Measurements from ENCODE around the gene SRM.
"Not testable (repeated sequence)": the region's sequence is repeated elsewhere in the genome, so short reads cannot be mapped to it uniquely, and the experiment has no call there.

The SRM gene

DNA sequence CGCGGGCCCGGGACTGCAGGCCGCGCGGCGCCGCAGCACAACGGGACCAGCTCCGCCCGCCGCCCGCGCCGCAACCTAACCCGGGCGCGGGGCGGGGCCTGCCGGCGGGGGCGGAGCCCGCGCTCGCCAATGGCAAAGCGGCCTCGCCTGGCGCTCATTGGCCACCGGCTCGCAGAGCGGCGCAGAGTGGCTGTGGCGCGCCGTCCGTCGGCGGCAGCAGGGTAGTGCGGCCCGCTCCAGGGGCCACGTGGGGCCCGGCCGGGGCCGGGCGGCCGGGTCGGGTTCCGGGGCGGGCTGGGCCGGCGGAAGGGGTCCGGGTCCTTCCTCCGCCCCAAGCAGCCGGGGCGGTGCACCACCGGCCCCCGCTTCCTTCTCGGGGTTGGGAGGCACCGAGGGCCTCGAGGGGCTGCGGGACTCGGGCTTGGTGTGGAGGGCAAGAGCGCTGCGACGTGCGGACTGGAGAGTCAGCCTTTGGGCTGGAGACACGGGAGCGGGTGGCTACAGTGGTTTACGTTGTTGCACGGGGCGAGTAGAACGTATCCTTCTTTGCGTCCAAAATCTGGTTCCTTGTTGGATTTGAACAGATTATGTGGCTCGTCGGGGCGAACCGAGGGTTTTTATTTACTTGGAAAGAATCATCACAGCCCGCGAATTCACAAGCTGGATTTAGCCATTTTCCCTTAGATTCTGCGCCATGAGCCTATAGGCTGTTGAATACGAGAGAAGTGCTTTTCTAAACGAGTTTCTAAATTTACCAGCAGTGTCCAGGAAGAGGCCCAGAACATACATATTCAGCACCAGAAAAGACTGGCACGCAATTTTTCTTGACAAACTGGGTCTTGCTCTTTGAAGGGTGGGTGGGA, at the start of gene SRM:
TSS of gene SRM (minus strand) at position 51 of the 863 bp plus-strand sequence. CDS start 75 bp downstream, outside the sequence.
- peak; percentile 67 for DNase-seq (ENCODE audit: low read depth)

DNA sequence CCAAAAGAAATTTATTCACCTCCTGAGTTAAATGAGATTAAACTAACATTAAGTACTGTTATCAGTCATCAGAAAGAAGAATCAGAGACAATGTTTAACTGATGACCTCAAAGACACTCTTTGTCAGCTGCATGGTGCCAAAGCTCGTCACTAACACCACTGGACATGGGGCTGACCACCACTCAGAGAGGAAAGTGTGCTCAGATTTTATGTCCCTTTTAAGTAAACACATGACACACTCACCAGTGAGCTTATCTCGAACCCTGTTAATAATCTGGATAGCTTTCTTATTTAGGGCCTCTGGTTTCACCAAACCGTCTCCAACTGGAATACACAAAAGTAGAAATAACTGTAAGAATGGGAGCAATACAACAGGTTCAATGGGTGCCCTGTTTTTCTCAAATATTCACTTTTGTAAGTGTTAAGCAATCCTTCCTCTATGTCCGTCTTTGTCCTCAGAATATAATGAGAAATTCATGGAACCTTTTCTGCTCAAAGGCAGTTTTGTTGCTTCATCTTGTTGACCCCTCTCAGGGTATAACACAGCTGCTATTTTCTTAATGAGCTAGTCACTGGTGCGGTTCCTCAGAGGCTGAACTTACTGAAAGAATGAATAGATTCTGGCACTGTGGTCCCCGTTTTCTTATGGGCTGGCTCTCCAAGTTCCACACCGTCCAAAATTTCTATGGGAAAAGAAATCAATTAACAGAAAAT, 49.4 kb upstream of the SRM start:
- no peak for DNase-seq (ENCODE audit: low read depth)

DNA sequence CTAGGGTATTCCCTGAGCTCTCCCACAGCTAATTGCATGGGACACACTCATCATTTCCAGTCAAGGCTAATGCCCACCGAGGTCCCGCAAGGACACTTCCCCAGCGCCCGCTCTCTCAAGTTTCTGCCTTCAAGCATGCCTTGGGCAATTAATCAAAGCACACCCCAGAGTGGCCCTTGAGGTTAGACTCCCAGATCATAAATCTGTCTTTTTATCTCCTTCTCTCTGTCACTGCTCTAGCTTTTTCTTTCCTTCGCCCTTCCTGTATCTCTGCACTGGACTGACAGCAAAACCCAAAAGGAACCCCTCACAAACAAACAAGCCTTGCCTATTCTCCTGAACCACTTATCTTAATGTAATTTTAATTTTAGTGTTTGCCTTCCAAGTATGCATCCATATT, 47.8 kb upstream of the SRM start:
- DNase-seq (ENCODE audit: low read depth), result no peak

DNA sequence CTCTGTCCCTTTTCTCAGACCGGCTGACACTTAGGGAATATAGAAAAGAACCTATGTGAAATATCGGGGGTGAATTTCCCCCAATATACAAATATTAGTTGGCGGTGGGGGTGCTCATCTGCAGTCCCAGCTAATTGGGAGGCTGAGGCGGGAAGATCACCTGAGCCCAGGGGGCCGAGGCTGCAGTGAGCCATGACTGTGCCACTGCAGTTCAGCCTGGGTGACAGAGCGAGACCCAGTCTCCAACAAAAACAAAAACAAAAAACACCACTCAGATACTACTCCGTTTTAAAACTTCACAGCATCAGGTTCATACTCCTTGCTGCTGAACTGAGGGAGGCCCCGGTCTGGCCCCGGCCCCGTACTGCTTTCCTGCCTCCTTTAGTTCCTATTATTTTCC, 45.8 kb upstream of the SRM start:
- no peak for DNase-seq (ENCODE audit: low read depth)

DNA sequence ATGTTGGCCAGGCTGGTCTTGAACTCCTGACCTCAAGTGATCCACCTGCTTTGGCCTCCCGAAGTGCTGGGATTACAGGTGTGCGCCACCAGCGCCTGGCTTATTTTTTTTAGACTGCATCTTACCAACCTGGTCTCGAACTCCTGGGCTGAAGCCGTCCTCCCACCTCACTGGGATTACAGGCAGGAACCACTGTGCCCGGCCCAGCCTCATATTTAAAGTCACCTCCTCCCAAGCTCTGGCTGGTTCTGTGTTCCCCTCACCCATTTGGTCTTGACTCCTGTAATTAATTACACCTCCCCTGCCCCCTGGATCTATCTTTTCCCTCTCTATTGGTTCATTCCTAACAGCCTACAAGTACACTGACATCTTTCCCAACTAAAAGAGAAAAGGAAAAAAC, 41.5 kb upstream of the SRM start:
- DNase-seq (ENCODE audit: low read depth), result no peak

DNA sequence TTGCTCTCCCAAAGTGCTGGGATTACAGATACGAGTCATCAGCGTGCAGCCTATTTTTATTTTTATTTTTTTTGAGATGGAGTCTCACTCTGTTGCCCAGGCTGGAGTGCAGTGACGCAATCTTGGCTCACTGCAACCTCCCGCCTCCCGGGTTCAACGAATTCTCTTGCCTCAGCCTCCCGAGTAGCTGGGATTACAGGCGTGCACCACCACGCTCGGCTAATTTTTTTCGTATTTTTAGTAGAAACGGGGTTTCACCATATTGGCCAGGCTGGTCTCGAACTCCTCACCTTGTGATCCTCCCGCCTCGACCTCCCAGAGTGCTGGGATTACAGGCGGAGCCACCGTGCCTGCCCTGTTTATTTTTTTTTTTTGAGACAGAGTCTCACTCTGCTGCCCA, 41.0 kb upstream of the SRM start:
- not testable (repeated sequence) for DNase-seq (ENCODE audit: low read depth)

DNA sequence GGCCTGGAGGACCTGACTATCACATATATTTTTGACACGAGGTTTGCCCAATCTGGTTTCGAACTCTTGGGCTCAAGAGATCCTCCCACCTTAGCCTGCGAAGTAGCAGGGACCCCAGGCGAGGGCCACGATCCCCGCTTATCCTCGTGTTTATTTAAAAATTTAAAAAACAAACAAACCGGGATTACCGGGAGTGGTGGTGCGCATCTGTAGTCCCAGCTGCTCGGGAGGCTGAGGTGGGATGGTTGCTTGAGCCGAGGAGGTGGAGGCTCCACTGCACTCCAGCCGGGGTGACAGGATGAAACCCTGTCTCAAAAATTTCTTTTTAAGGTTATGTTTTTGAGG, 40.3 kb upstream of the SRM start:
- DNase-seq (ENCODE audit: low read depth), result no peak

DNA sequence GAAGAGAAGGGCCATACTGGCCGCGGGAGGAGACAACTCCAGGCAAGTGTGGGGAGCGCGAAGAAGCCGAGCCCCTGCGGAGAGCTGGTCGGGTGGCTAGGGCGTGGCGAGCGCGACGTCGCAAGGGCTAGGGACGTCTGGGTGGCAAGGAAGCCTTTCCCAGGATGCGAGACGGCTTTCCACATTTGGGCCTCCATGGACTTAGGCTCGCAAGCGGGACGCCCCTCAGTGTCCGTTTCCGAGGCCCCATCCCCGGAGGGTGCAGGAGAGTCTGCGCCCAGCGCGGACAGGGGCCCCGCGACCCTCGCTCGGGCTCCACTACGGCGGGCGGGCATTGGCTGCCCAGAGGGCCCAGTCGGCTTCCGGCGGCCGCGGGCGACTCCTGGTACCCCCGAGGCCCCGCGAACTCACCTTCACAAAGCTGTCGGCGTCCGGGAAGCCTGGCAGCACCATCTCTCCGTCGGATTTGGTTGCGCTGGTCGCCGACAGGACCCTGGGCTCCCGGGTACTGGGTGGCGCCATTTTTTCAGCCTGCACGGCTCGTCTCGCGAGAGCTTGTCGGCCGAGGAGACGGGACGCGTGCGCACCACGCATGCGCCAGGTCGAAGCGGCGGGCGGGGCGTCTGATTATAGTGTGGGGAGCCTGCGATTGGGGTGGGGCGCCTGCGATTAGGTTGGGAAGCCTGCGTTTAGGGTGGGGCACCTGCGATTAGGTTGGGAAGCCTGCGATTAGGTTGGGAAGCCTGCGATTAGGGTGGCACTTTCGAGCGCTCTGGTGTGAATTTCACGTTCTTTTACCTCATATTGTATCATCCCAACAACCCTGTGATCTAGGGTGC, 39.7 kb upstream of the SRM start, which contains the start of gene EXOSC10:
TSS of gene EXOSC10 (minus strand) at position 560 of the 839 bp plus-strand sequence. CDS start at position 522, 38 bp downstream.
- DNase-seq (ENCODE audit: low read depth), result peak; percentile 67

DNA sequence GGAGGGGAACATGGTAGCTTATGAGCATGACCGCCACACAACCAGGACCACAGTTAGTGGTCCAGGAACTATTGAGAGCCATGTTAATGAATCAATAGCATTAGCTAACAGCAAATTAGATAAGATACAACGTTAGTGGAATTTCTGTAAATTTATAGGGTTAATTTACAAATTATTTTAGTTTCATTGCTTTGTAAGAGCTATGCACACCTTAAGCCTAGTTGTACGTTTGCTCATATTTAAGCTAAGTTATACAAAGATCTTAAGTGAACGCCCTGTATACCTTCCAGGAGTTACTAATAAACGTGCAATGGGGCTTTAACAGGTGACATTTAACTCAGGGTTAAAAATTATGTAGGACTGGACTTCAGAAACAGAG, 39.1 kb upstream of the SRM start:
- no peak for DNase-seq (ENCODE audit: low read depth)

DNA sequence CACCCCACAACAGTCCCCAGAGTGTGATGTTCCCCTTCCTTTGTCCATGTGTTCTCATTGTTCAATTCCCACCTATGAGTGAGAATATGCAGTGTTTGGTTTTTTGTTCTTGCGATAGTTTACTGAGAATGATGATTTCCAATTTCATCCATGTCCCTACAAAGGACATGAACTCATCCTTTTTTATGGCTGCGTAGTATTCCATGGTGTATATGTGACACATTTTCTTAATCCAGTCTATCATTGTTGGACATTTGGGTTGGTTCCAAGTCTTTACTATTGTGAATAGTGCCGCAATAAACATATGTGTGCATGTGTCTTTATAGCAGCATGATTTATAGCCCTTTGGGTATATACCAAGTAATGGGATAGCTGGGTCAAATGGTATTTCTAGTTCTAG, 24.0 kb upstream of the SRM start:
- not testable (repeated sequence) for DNase-seq (ENCODE audit: low read depth)

DNA sequence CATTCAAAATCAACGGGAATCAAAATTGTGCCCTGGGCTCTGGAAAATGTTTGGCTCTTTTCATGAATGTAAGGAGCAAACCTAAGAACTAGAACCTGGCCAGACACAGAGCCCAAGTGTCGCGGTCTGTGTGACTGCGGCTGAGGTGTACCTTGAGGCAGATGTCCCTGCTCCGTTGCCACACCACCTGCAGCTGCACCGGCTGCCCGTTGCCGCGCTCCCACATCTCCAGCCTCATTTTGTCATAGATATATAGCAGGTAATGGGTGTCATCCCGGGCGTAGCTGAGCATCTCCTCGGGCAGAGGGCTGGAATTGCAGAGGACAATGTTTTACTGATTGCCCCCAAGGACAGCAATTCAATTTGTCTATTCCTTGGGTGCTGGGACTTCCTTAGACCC, 21.1 kb upstream of the SRM start:
- no peak for DNase-seq (ENCODE audit: low read depth)

DNA sequence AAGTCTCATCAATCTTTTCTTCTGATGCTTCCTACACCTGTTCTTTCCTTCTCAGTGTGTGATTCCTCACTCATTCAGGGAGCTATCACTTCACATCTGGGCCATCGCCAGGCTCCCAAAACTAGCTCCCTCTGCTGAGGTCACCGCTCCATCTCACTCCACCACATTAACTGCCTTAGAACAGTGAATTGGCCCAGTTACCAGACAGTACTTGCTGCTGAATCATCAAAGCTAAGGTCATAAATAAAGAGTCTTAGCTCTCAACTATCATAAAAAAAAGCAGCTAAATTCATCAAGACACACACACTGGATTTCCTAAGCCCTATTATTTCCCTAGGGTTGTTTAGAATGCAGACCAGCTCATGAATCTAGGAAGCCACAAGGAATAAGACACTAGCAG, 18.8 kb upstream of the SRM start:
- DNase-seq (ENCODE audit: low read depth), result no peak

DNA sequence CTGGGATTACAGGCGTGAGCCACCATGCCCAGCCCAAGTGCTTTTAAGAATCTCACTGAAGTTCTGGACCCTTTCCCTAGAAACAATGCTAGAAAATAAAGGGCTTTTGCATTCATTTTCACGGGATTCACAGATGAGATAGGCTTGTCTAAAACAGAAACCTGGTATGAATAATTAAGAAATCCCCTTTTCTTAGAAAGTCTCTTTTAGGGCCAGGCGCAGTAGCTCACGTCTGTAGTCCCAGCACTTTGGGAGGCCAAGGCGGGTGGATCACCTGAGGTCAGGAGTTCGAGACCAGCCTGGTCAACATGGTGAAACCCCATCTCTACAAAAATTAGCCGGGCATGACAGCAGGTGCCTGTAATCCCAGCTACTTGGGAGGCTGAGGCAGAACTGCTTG, 13.6 kb upstream of the SRM start:
- not testable (repeated sequence) for DNase-seq (ENCODE audit: low read depth)

DNA sequence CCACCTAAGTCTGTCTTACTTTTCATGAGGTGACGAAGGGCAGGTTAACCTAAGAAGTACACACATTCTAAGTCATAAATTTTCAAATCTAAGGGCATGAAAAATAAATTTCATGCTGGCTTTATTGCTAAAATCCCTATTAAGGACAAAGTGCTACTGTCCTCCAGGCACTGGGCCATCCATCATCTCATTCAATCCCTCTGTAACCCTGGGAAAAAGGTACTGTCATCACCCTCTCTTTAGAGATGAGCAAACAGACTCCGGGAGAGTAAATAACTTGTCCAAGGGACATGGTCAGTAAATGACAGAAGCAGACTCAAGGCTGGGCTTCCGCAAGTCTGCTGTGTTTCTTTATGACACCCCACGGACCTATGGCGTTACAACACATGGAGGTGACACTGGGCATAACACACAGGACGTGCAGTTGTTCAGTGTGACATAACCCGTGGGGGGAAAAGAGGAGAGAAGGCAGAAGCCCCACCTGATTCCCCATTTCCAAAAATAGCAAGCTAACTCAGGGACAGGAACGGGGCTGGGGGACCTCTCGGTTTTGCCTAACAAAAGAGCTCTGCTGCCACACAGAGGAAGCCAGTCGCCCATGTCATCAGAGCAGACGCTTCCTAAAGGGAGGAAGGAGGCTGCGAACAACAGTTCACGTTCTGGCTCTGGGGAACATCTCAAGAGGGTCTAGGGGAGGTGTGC, 12.5 kb upstream of the SRM start:
- DNase-seq (ENCODE audit: low read depth), result no peak

DNA sequence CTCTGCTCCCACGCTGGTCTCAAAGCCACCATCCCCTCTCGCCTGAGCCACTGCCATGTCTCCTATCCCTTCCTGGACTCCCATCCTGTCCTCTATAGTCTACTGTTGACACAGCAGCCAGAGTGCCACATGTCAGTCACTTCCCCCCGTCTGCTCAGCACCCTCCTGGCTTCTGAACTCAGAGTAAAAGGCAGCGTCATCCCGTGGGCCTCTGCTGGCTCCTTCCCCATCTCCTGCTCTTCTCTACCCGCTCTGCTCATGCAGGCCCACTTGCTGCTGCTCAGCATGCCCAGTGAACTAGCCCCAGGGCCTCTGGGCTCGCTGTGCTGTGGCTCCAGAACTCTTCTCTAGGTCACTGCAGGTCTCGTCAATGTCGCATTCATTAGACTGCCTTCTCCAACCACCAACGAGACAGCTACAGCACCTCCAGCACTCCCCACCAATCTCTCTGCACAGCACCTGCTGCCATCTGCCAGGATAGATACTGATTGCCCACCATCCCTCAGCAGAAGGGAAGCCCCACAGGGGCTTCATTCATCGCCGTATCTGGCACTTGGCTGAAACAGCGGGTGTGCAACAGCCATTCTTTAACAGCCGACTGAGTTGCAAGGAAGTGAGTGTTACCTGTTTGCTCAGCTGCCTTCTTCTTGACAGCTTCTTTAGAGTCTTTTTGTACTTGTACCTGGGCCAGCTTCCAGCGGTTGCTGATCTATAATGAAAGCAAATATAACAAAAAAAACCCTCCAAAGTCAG, 11.8 kb upstream of the SRM start:
- DNase-seq (ENCODE audit: low read depth), result no peak

DNA sequence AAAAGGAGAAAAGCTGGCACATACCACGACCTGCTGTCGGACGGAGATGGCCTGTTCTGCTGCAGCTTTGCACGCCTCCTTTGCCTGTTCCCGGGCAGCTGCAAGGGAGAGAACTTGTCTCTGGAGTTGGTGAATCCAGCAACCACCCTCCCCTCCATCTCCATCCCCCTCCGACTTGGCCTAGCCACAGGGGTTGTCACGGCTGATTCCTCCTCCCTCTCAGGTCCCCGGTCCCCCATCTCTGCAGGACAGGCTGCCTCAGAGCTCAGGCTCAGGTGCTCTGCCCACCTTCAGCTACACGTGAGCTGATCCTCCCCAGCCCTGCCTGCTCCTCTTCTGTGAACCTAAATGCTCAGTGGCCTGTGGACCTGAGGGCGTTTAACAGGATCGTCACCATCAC, 11.1 kb upstream of the SRM start:
- no peak for DNase-seq (ENCODE audit: low read depth)

DNA sequence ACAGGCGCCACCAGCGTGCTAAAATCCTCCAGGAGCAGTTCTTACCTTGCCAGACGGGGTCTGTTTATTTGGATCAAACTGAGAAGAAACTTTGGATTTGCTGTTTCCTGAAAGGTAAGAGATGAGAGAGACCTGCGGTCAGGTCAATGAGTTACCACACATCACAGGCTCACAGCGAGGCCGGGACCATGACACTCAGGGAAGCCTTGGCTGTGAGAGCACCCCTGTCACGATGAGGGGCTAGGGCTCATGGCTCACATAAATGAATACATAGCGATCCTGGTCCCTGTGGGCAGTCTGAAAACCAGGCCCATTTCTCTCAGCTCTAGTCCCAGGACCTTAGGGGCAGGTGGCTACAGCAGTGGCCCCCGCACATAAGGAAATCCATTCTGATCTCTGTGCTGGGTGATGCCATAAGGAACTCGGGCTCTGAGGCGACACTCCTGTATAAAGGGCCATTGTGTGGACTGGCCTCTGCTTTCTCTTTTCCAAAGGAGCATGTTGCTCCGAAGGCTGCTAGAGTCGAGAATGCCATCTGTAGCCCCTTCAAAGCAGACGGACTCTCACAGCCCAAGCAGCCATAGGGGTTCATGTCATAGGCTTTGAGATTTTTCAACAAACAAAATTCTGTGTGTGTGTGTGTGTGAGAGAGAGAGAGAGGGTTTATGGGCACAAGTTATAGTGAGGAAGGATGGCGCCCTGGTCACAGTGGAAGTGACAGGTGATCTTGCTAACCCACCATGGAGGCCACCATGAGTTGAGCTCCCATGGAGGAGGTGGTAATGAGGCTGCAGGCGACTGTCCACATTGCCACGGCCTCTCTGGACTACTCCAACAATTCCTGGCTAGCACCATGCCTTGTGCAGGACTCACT, 9.0 kb upstream of the SRM start:
- DNase-seq (ENCODE audit: low read depth), result no peak

DNA sequence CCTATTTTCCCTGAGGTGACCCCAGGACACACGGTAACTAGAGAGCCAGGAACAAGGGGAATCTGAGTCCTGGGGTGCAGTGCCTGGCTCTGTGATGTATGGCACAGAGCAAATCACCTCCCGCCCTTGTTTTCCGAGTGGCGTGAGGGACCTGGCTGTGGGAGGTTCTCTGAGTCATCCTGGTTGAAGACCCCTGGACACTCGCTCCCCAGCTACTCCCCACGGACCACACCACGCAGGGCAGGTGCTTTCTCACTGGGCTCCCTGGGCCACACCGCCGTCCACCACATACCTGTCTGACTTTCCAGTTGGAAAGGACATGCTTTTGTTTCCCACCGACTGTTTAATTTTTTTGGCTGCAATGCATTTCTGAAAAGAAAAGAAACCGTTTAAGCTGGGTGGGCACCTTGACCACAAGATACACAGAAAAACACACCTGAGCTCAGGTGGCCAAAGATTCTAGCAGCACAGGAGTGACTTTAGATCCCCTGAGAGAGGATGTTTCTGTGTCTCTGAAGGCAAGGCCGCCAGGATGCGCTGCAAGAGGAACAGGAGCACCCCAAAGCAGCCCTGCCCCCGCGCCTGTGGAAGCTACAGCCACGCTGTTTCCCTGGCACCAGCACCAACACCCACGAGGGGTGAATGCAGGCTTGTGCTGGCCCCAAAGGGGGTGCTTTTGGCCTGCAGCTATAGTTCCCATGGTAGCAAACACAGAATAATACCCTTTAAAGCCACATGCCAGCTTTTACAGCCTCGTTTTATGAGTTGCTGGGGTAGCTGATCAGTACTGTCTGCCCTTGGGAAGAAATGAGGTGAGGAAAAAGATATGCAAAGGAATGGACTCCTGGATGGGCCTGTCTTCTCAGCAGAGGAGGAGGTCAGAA, 8.1 kb upstream of the SRM start:
- DNase-seq (ENCODE audit: low read depth), result no peak

DNA sequence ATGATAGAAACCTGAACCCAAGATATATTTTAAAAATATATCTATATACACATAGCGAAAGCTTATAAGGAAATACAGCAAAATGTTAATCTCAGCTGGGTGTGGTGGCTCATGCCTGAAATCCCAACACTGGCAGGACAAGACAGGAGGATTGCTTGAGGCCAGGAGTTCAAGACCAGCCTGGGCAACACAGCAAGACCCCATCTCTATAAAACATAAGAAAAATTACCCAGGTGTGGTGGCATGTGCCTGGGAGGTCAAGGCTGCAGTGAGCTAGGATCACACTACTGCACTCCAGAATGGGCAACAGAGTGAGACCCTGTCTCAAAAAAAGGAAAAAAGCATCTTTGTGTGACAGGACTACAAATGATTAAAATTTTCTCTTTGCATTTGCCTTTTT, 6.0 kb upstream of the SRM start:
- DNase-seq (ENCODE audit: low read depth), result no peak

Data from HS-27A (cell line).